Measurements from ENCODE around the gene LMNB1.

LMNB1 gene

GRCh38 chr5:126778675-126779403 lies 1.9 kb downstream of the LMNB1 start:
- TF ChIP-seq, protein P1, sequence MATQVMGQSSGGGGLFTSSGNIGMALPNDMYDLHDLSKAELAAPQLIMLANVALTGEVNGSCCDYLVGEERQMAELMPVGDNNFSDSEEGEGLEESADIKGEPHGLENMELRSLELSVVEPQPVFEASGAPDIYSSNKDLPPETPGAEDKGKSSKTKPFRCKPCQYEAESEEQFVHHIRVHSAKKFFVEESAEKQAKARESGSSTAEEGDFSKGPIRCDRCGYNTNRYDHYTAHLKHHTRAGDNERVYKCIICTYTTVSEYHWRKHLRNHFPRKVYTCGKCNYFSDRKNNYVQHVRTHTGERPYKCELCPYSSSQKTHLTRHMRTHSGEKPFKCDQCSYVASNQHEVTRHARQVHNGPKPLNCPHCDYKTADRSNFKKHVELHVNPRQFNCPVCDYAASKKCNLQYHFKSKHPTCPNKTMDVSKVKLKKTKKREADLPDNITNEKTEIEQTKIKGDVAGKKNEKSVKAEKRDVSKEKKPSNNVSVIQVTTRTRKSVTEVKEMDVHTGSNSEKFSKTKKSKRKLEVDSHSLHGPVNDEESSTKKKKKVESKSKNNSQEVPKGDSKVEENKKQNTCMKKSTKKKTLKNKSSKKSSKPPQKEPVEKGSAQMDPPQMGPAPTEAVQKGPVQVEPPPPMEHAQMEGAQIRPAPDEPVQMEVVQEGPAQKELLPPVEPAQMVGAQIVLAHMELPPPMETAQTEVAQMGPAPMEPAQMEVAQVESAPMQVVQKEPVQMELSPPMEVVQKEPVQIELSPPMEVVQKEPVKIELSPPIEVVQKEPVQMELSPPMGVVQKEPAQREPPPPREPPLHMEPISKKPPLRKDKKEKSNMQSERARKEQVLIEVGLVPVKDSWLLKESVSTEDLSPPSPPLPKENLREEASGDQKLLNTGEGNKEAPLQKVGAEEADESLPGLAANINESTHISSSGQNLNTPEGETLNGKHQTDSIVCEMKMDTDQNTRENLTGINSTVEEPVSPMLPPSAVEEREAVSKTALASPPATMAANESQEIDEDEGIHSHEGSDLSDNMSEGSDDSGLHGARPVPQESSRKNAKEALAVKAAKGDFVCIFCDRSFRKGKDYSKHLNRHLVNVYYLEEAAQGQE (IDR thresholded peaks at IDR 0.05; ENCODE audit: insufficient read depth in 1 of 2, low read depth in 2 of 2, low read length in 2 of 2), result no peak
- TF ChIP-seq SIN3A (IDR thresholded peaks at IDR 0.05; ENCODE audit: borderline replicate concordance, insufficient read depth, low read length) (no peak), POLR2AphosphoS5 (IDR thresholded peaks at IDR 0.05; ENCODE audit: low read depth, low read length) (no peak), FOXP2 (optimal IDR thresholded peaks at IDR 0.05; ENCODE audit: borderline replicate concordance, extremely low read depth, extremely low read length, insufficient read depth) (no peak), TAF1 (IDR thresholded peaks at IDR 0.05; ENCODE audit: borderline replicate concordance, insufficient read depth, low read length) (no peak)

DNA sequence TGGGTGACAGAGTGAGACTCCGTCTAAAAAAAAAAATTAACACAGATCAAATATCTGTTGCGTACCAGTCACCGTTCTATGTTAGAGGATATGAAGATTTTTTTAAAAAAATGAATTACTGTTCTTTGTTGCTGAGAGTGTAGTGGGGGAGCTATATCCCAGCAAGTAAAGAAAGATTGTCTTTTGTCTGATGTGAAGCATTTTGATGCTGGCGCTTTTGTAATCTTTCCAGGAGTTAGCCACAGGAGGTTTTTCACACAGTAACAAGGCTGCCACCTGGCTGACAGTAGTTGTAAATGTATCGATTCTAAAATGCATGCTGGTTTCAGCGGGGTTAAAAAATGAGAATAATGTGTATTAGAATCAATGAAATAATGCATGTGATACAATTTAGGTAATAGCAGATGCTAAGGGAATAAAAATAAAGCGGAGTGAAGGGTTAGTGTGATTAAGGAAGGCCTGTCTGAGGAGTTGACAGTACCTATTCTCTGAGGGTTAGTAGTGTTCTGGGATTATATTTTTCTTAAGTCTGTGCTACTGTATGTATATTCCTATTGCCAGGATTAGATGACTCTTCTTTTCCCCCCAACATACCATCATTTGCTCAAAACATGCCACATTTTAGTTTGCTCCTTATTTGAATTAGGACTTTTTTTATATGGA lies 3.4 kb downstream of the LMNB1 start:
- TF ChIP-seq SIN3A (IDR thresholded peaks at IDR 0.05; ENCODE audit: borderline replicate concordance, insufficient read depth, low read length) (0 out of 2 replicates have a peak, but pooled peaks have one; percentile 45), TAF1 (IDR thresholded peaks at IDR 0.05; ENCODE audit: borderline replicate concordance, insufficient read depth, low read length) (no peak), POLR2AphosphoS5 (IDR thresholded peaks at IDR 0.05; ENCODE audit: low read depth, low read length) (no peak), FOXP2 (optimal IDR thresholded peaks at IDR 0.05; ENCODE audit: borderline replicate concordance, extremely low read depth, extremely low read length, insufficient read depth) (no peak)

- TF ChIP-seq FOXP2 (optimal IDR thresholded peaks at IDR 0.05; ENCODE audit: borderline replicate concordance, extremely low read depth, extremely low read length, insufficient read depth) (no peak), SIN3A (IDR thresholded peaks at IDR 0.05; ENCODE audit: borderline replicate concordance, insufficient read depth, low read length) (no peak), POLR2AphosphoS5 (IDR thresholded peaks at IDR 0.05; ENCODE audit: low read depth, low read length) (no peak), TAF1 (IDR thresholded peaks at IDR 0.05; ENCODE audit: borderline replicate concordance, insufficient read depth, low read length) (no peak)
- TF ChIP-seq, protein P1 (IDR thresholded peaks at IDR 0.05; ENCODE audit: insufficient read depth in 1 of 2, low read depth in 2 of 2, low read length in 2 of 2), result no peak
Observed at GRCh38 chr5:126793097-126793496, 16.2 kb downstream of the LMNB1 start.

GRCh38 chr5:126794157-126794828 lies 17.4 kb downstream of the LMNB1 start:
- TF ChIP-seq POLR2AphosphoS5 (IDR thresholded peaks at IDR 0.05; ENCODE audit: low read depth, low read length), result no peak
- TF ChIP-seq FOXP2 (optimal IDR thresholded peaks at IDR 0.05; ENCODE audit: borderline replicate concordance, extremely low read depth, extremely low read length, insufficient read depth), result no peak
- TF ChIP-seq, protein P1 (IDR thresholded peaks at IDR 0.05; ENCODE audit: insufficient read depth in 1 of 2, low read depth in 2 of 2, low read length in 2 of 2), result no peak
- no peak for TF ChIP-seq SIN3A (IDR thresholded peaks at IDR 0.05; ENCODE audit: borderline replicate concordance, insufficient read depth, low read length)
- no peak for TF ChIP-seq TAF1 (IDR thresholded peaks at IDR 0.05; ENCODE audit: borderline replicate concordance, insufficient read depth, low read length)

- no peak for TF ChIP-seq FOXP2 (optimal IDR thresholded peaks at IDR 0.05; ENCODE audit: borderline replicate concordance, extremely low read depth, extremely low read length, insufficient read depth)
- no peak for TF ChIP-seq TAF1 (IDR thresholded peaks at IDR 0.05; ENCODE audit: borderline replicate concordance, insufficient read depth, low read length)
- TF ChIP-seq POLR2AphosphoS5 (IDR thresholded peaks at IDR 0.05; ENCODE audit: low read depth, low read length), result no peak
- no peak for TF ChIP-seq SIN3A (IDR thresholded peaks at IDR 0.05; ENCODE audit: borderline replicate concordance, insufficient read depth, low read length)
- TF ChIP-seq, protein P1 (IDR thresholded peaks at IDR 0.05; ENCODE audit: insufficient read depth in 1 of 2, low read depth in 2 of 2, low read length in 2 of 2), result no peak
Observed at GRCh38 chr5:126799780-126800179, 22.8 kb downstream of the LMNB1 start.
